Skeletal muscle tissue (tissue), 5 donors: ENCODE results near the gene CDK8. TPM values are rescaled to one million over a fixed set of nuclear protein-coding genes. Genes with fewer than 3 reads are reported as not detected.

ENCODE experiments used
- H3K27ac ChIP-seq: one replicate; pipeline ENCODE4 v1.7.0; 2013; ENCODE audit warnings: mild to moderate bottlenecking, low read depth, low read length, inconsistent platforms
- H3K27me3 ChIP-seq, 3 donors: one replicate each; pipeline ENCODE4 v1.7.0; 2013; ENCODE audit warnings: low read length in 3 of 3; ENCODE audit not compliant: control insufficient read depth in 3 of 3, insufficient read depth in 3 of 3
- H3K36me3 ChIP-seq, 3 donors: one replicate each; pipeline ENCODE4 v1.7.0; 2013; ENCODE audit warnings: low read length in 3 of 3; ENCODE audit not compliant: control insufficient read depth in 3 of 3, insufficient read depth in 3 of 3
- H3K4me1 ChIP-seq, 3 donors: one replicate each; pipeline ENCODE4 v1.7.0; 2013; ENCODE audit warnings: low read length in 3 of 3, mild to moderate bottlenecking in 3 of 3; ENCODE audit not compliant: control insufficient read depth in 3 of 3, insufficient read depth in 3 of 3
- H3K4me3 ChIP-seq, 3 donors: one replicate each; pipeline ENCODE4 v1.7.0; 2013; ENCODE audit warnings: low read length in 3 of 3
- H3K9ac ChIP-seq, 3 donors: one replicate each; pipeline ENCODE4 v1.7.0; 2013; ENCODE audit warnings: low read length in 3 of 3, mild to moderate bottlenecking in 3 of 3, moderate library complexity in 2 of 3, low read depth in 1 of 3
- H3K9me3 ChIP-seq, 3 donors: one replicate each; pipeline ENCODE4 v1.7.0; 2013; ENCODE audit warnings: low read length in 3 of 3; ENCODE audit not compliant: control insufficient read depth in 3 of 3
- small RNA-seq: library from RNA; depleted of rRNA; stranded (forward); fragments of <200 nt; gene quantifications from one replicate; pipeline ENCODE3, GENCODE V24; 2014
- total RNA-seq: library from RNA; depleted of rRNA; stranded (reverse); fragments of >200 nt; gene quantifications from one replicate; pipeline ENCODE4 v1.2.3, GENCODE V29; 2014
- donor health status: Osteomylitis.

Gene CDK8
- total RNA-seq, 1 donor from 2014 or later: 17.7 TPM

DNA sequence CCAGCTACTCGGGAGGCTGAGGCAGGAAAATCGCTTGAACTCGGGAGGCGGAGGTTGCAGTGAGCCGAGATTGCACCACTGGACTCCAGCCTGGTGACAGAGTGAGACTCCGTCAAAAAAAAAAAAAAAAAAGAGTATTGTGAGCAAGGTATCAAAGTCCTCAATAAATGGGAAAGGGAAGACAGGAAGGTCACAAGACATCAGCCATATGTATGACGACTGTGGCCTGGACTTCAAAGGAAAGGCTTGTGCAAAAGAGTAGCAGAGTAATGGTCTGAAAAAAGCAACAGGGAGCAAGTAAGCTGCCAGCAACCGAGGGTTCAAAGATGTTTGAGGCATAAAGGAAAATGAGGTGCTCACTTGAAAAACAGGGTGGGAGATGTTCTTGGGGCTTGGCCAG lies 187.5 kb downstream of the CDK8 start:
- H3K4me3 ChIP-seq: no peak overlapping the region
- no peaks in the 10 kb centered on the region for H3K36me3 ChIP-seq
- peaks cover 0 to 3% (median 0%) of the 10 kb centered on the region in 3 donors for H3K27me3 ChIP-seq
- H3K27ac ChIP-seq: no peak overlapping the region
- peaks cover 0 to 7% (median 4%) of the 10 kb centered on the region in 3 donors for H3K9me3 ChIP-seq
- no peak overlapping the region for H3K9ac ChIP-seq
- H3K4me1 ChIP-seq: no peaks in the 10 kb centered on the region

DNA sequence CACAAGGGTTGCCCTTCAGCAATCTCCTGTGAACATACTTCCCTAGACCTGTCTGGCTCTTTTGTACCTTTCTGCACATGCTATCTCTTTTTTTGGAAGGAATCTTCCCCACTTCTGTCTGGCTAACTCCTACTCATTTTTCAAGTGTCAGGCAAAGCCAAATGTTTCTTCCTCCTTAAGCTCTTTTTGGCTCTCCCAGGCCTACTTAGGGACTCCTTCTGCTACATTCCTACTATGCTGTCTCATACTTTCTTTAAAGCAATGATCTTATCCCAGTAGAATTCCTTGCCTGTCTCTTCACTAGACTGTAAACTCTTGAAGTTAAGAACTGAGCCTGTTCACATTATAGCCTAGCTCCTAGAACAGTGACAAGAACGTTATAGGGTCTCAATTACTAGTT lies 188.6 kb downstream of the CDK8 start:
- H3K4me3 ChIP-seq: no peak overlapping the region
- H3K27ac ChIP-seq: no peak overlapping the region
- H3K27me3 ChIP-seq: peaks cover 0 to 3% (median 0%) of the 10 kb centered on the region in 3 donors
- H3K9ac ChIP-seq: no peak overlapping the region
- peaks cover 0 to 4% (median 2%) of the 10 kb centered on the region in 3 donors for H3K9me3 ChIP-seq
- H3K36me3 ChIP-seq: no peaks in the 10 kb centered on the region
- H3K4me1 ChIP-seq: no peaks in the 10 kb centered on the region

DNA sequence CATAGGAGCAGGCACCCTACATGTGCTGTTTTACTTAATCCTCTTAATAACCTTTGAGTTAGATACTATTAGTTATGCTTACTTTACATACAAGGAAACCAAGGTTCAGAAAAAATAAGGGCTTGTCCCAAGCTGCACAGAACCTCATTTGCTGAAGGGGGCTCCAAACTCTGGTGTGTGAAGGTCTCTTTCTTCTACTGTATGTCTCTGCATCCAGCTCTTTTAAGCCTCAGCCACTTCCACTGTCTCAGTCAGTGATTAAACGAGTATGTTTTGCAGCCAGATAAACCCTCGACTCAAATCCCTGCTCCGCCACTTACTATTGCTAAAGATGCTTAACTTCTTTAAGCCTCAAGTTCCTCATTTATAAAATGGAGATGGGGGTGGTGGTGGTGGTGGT lies 191.2 kb downstream of the CDK8 start:
- H3K9ac ChIP-seq: no peak overlapping the region
- no peaks in the 10 kb centered on the region for H3K4me1 ChIP-seq
- H3K27me3 ChIP-seq: peaks cover 0 to 3% (median 0%) of the 10 kb centered on the region in 3 donors
- no peak overlapping the region for H3K27ac ChIP-seq
- H3K36me3 ChIP-seq: no peaks in the 10 kb centered on the region
- no peak overlapping the region for H3K4me3 ChIP-seq
- H3K9me3 ChIP-seq: no peaks in the 10 kb centered on the region

DNA sequence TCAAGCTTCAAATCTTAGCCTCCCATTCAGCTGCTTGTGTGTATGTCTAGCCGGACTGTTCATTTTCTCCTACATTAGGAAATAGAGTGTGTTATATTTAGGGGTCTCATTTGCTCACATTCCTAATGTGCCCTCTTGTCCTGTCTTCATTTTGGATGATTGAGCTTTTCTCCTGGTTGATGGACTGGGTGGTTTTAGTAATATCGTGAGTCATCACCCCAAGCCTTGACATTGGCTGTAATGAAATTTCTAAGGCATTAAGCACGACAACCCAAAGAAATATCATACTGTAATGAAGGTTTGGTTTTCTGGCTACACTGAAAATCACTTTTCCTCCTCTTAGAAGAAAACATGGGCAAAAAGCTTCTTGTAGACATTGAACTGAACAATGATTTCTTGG lies 192.8 kb downstream of the CDK8 start:
- no peaks in the 10 kb centered on the region for H3K36me3 ChIP-seq
- no peaks in the 10 kb centered on the region for H3K9me3 ChIP-seq

DNA sequence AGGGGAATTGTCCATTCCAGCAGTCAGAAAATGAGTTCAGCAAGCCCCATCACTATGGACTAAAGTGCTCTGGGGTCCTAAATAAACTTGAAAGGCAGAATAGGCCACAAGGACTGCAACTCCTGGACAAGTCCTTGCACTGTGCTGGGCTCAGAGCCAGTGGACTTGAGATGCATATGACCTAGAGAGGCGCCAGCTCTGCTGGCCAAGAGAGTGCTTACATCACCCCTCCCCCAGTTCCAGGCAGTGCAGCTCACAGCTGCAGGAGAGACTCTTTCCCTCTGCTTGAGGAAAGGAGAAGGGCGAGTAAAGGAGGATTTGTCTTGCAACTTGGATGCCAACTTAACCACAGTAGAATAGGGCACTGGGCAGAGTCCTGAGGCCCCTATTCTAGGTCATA lies 194.1 kb downstream of the CDK8 start:
- no peak overlapping the region for H3K9ac ChIP-seq
- H3K9me3 ChIP-seq: peaks cover 0 to 2% (median 0%) of the 10 kb centered on the region in 3 donors
- H3K36me3 ChIP-seq: no peaks in the 10 kb centered on the region
- H3K27me3 ChIP-seq: peaks cover 0 to 3% (median 0%) of the 10 kb centered on the region in 3 donors
- H3K4me3 ChIP-seq: no peak overlapping the region
- H3K4me1 ChIP-seq: no peaks in the 10 kb centered on the region
- no peak overlapping the region for H3K27ac ChIP-seq

More for the DNA sequence above, 192.8 kb downstream of the CDK8 start:
- H3K27me3 ChIP-seq: peaks cover 0 to 3% (median 0%) of the 10 kb centered on the region in 3 donors
- no peaks in the 10 kb centered on the region for H3K4me1 ChIP-seq
- H3K4me3 ChIP-seq: no peak overlapping the region
- H3K27ac ChIP-seq: no peak overlapping the region
- no peak overlapping the region for H3K9ac ChIP-seq

DNA sequence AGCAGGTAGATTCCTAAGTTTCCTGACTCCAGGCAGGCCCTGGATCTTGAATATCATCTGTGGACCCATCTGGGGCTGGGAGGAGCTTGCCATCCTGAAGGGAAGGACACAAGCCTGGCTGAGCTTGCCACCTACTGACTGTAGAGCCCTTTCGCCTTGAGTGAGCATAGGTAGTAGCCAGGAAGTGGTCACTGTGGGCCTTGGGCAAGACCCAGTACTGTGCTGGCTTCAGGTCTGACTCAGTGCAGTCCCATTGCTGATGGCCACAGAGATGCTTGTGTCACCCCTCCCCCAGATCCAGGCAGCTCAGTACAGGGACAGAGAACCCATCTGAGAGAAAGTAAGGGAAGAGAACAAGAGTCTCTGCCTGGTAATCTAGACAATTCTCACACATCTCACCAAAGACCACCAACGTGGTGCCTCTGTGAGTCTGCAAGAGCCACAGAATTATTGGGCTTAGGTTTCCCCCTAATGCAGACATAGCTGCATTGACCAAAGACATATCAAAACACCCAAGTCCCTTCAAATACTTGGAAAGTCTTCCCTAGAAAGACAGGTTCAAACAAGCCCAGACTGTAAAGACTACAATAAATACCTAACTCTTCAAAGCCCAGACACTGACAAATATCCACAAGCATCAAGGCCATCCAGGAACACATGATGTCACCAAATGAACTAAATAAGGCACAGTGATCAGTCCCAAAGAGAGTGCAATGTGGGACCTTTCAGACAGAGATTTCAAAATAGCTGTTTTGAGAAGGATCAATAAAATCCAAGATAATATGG lies 195.3 kb downstream of the CDK8 start:
- no peaks in the 10 kb centered on the region for H3K4me1 ChIP-seq
- no peak overlapping the region for H3K27ac ChIP-seq
- H3K9me3 ChIP-seq: peaks cover 0 to 2% (median 0%) of the 10 kb centered on the region in 3 donors
- no peak overlapping the region for H3K4me3 ChIP-seq
- H3K27me3 ChIP-seq: peaks cover 0 to 3% (median 0%) of the 10 kb centered on the region in 3 donors
- H3K9ac ChIP-seq: no peak overlapping the region
- H3K36me3 ChIP-seq: no peaks in the 10 kb centered on the region

Small RNA genes within 50 kb of the gene (small RNA-seq; reads per million reads assigned to genes)
- gene RF02271: not detected

Other genes starting within 250 kb of the CDK8 start
- 149 TPM for gene SHISA2, start 202.1 kb upstream of the CDK8 start, total RNA-seq
- 14.1 TPM for gene RNF6, start 31.8 kb upstream of the CDK8 start, total RNA-seq